Large intestine (tissue), 3 donors: ENCODE results near the gene GALNT14. TPM values are rescaled to one million over a fixed set of nuclear protein-coding genes. Genes with fewer than 3 reads are reported as not detected.

ENCODE experiments used
- DNase-seq, 2 donors: peaks; one replicate each; pipeline versions ENCODE4 v3.0.0 to v3.0.0-alpha.2; 2013
- H3K27ac ChIP-seq: one replicate; pipeline ENCODE4 v1.5.1; 2013; ENCODE audit warnings: low read length
- H3K27me3 ChIP-seq: 2 replicates; pipeline ENCODE4 v1.6.1; 2013; ENCODE audit warnings: low read length; ENCODE audit not compliant: control insufficient read depth, insufficient read depth
- H3K36me3 ChIP-seq: 2 replicates; pipeline ENCODE4 v1.6.1; 2013; ENCODE audit warnings: low read length; ENCODE audit not compliant: control insufficient read depth, insufficient read depth
- H3K4me1 ChIP-seq: one replicate; pipeline ENCODE4 v1.6.1; 2013; ENCODE audit warnings: low read length; ENCODE audit not compliant: control insufficient read depth, insufficient read depth
- H3K4me3 ChIP-seq: one replicate; pipeline ENCODE4 v1.5.1; 2013; ENCODE audit warnings: low read length
- H3K9me3 ChIP-seq: one replicate; pipeline ENCODE4 v1.6.1; 2013; ENCODE audit warnings: mild to moderate bottlenecking, low read depth, low read length, moderate library complexity; ENCODE audit not compliant: control insufficient read depth
- WGBS: methylation state at CpG from one replicate; pipeline ENCODE4 v1.1.5; 2013; ENCODE audit warnings: low lambda C conversion rate; ENCODE audit not compliant: insufficient coverage; 5-methylcytosine and 5-hydroxymethylcytosine counted together
- polyA plus RNA-seq: library from polyadenylated mRNA; unstranded; fragments of 120-200 nt; gene quantifications from one replicate; pipeline ENCODE4 v1.2.1, GENCODE V29; 2013

The GALNT14 gene
- polyA plus RNA-seq, 1 donor = 3.1 TPM

- Histone ChIP-seq H3K4me3 (no peak overlapping the region), H3K9me3 (peaks cover 3% of the 10 kb centered on the region), H3K27ac (no peak overlapping the region), H3K36me3 (no peaks in the 10 kb centered on the region), H3K4me1 (peaks cover 11% of the 10 kb centered on the region), H3K27me3 (peaks cover 2% of the 10 kb centered on the region)
- no CpG with 5 or more reads among the region's 2 CpGs for WGBS
- DNase-seq = no peak
Measured at GRCh38 chr2:31089645-31090044, 48.6 kb downstream of the GALNT14 start.

- DNase-seq = no peak
- H3K36me3 ChIP-seq = no peaks in the 10 kb centered on the region
- peaks cover 3% of the 10 kb centered on the region for H3K9me3 ChIP-seq
- no peak overlapping the region for H3K4me3 ChIP-seq
- H3K27me3 ChIP-seq = peaks cover 2% of the 10 kb centered on the region
- no peak overlapping the region for H3K27ac ChIP-seq
- peaks cover 20% of the 10 kb centered on the region for H3K4me1 ChIP-seq
- 90% methylated on average over 2 of the region's 6 CpGs for WGBS
Measured at GRCh38 chr2:31088504-31089195, 49.6 kb downstream of the GALNT14 start.

GRCh38 chr2:31087491-31087890, 50.7 kb downstream of the GALNT14 start:
- no peak overlapping the region for H3K27ac ChIP-seq
- WGBS = 80% methylated on average over 1 of the region's 3 CpGs
- H3K27me3 ChIP-seq = no peaks in the 10 kb centered on the region
- H3K9me3 ChIP-seq = peaks cover 3% of the 10 kb centered on the region
- H3K4me1 ChIP-seq = peaks cover 27% of the 10 kb centered on the region
- no peaks in the 10 kb centered on the region for H3K36me3 ChIP-seq
- no peak overlapping the region for H3K4me3 ChIP-seq
- DNase-seq = no peak

- DNase-seq = peak in 1 of 2 donors; percentile 60
- Histone ChIP-seq H3K9me3 (peaks cover 3% of the 10 kb centered on the region), H3K27me3 (no peaks in the 10 kb centered on the region), H3K27ac (peak overlapping the region; percentile 26), H3K36me3 (no peaks in the 10 kb centered on the region), H3K4me1 (peaks cover 34% of the 10 kb centered on the region), H3K4me3 (no peak overlapping the region)
- no CpG with 5 or more reads among the region's 4 CpGs for WGBS
Measured at GRCh38 chr2:31086590-31086989, 51.6 kb downstream of the GALNT14 start.

- peak; percentile 85 to 94 for DNase-seq
- Histone ChIP-seq H3K4me1 (peaks cover 34% of the 10 kb centered on the region), H3K36me3 (no peaks in the 10 kb centered on the region), H3K9me3 (peaks cover 3% of the 10 kb centered on the region), H3K27me3 (no peaks in the 10 kb centered on the region), H3K27ac (peak overlapping the region; percentile 65), H3K4me3 (no peak overlapping the region)
- 20% methylated on average over 1 of the region's 13 CpGs for WGBS
Measured at GRCh38 chr2:31083234-31083993, 54.8 kb downstream of the GALNT14 start.

- DNase-seq = peak in 1 of 2 donors; percentile 48
- Histone ChIP-seq H3K27ac (peak overlapping the region; percentile 65), H3K4me3 (no peak overlapping the region), H3K9me3 (no peaks in the 10 kb centered on the region), H3K27me3 (no peaks in the 10 kb centered on the region), H3K4me1 (peaks cover 34% of the 10 kb centered on the region), H3K36me3 (no peaks in the 10 kb centered on the region)
- WGBS = no CpG with 5 or more reads among the region's 2 CpGs
Measured at GRCh38 chr2:31082002-31082401, 56.2 kb downstream of the GALNT14 start.

- no peak for DNase-seq
- 82% methylated on average over 2 of the region's 2 CpGs for WGBS
- H3K27me3 ChIP-seq = no peaks in the 10 kb centered on the region
Measured at GRCh38 chr2:31081492-31081891, 56.7 kb downstream of the GALNT14 start.

GRCh38 chr2:31080361-31080760, 57.9 kb downstream of the GALNT14 start:
- H3K4me3 ChIP-seq = no peak overlapping the region
- no peaks in the 10 kb centered on the region for H3K9me3 ChIP-seq
- H3K27ac ChIP-seq = no peak overlapping the region
- no peak for DNase-seq
- WGBS = no CpG with 5 or more reads among the region's 1 CpG
- peaks cover 24% of the 10 kb centered on the region for H3K4me1 ChIP-seq
- no peaks in the 10 kb centered on the region for H3K36me3 ChIP-seq
- H3K27me3 ChIP-seq = no peaks in the 10 kb centered on the region

More at GRCh38 chr2:31081492-31081891, 56.7 kb downstream of the GALNT14 start:
- no peaks in the 10 kb centered on the region for H3K36me3 ChIP-seq
- peaks cover 34% of the 10 kb centered on the region for H3K4me1 ChIP-seq
- H3K4me3 ChIP-seq = no peak overlapping the region
- H3K27ac ChIP-seq = peak overlapping the region; percentile 65
- H3K9me3 ChIP-seq = no peaks in the 10 kb centered on the region

GRCh38 chr2:31079665-31080064, 58.6 kb downstream of the GALNT14 start:
- Histone ChIP-seq H3K27ac (no peak overlapping the region), H3K36me3 (no peaks in the 10 kb centered on the region), H3K9me3 (no peaks in the 10 kb centered on the region), H3K27me3 (no peaks in the 10 kb centered on the region), H3K4me3 (no peak overlapping the region), H3K4me1 (peaks cover 23% of the 10 kb centered on the region)
- no CpG with 5 or more reads among the region's 5 CpGs for WGBS
- no peak for DNase-seq

GRCh38 chr2:31078579-31079105, 59.6 kb downstream of the GALNT14 start:
- no peaks in the 10 kb centered on the region for H3K9me3 ChIP-seq
- no peaks in the 10 kb centered on the region for H3K36me3 ChIP-seq
- peaks cover 14% of the 10 kb centered on the region for H3K4me1 ChIP-seq
- H3K27ac ChIP-seq = no peak overlapping the region
- H3K27me3 ChIP-seq = no peaks in the 10 kb centered on the region
- WGBS = 96% methylated on average over 3 of the region's 6 CpGs
- no peak for DNase-seq
- no peak overlapping the region for H3K4me3 ChIP-seq
